ENCODE measurements around the gene DNAJC27. TPM values are rescaled to one million over a fixed set of nuclear protein-coding genes. Genes with fewer than 3 reads are reported as not detected.

The DNAJC27 gene
- total and polyA plus RNA-seq, 9 of the 15 experiments (the other 6 are each of a cell fraction or from before 2014, with no cell fraction given), result 0.53 to 5.9 (median 3.0) TPM

DNA sequence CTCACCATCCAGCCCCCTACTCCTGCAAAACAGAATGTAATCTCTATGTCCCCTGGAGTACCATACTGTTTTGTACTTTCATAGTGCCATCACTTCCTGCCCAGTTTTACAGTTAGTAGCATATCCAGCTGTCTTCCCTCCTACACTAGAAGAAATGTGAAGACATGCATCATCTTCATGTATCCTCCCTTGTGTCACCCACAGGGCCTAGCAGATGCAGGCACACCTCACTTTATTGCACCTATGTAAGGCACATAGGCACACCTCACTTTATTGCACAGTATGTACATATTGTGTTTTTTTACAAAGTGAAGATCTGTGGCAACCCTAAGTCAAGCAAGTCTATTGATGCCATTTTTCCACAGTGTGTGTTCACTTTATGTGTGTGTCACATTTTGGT is 12.0 kb downstream of the DNAJC27 start (continued):
- TF ChIP-seq SETDB1 (IDR thresholded peaks at IDR 0.05; ENCODE audit: low read length), result no peak
- no peak for TF ChIP-seq MED1 (CRISPR knock-in tag; IDR thresholded peaks at IDR 0.05; ENCODE audit: borderline replicate concordance)
- no peak for TF ChIP-seq ELK1 (CRISPR knock-in tag; IDR thresholded peaks at IDR 0.05)
- no peak for TF ChIP-seq ZBTB8A (IDR thresholded peaks at IDR 0.05; ENCODE audit: partially characterized antibody)
- no peak for TF ChIP-seq HEY1 (CRISPR knock-in tag; IDR thresholded peaks at IDR 0.05; ENCODE audit: borderline replicate concordance)
- TF ChIP-seq KLF1 (tag; IDR thresholded peaks at IDR 0.05), result no peak
- TF ChIP-seq ZNF79 (CRISPR knock-in tag; IDR thresholded peaks at IDR 0.05; ENCODE audit: low read depth), result no peak
- TF ChIP-seq ESRRB (CRISPR knock-in tag; IDR thresholded peaks at IDR 0.05; ENCODE audit: borderline replicate concordance), result no peak
- no peak for TF ChIP-seq KLF13 (tag; IDR thresholded peaks at IDR 0.05; ENCODE audit: borderline replicate concordance, low read depth)

GRCh38 chr2:24958411-24958935 is 13.3 kb downstream of the DNAJC27 start:
- H3K9me3 ChIP-seq (replicated peaks; ENCODE audit: control insufficient read depth, insufficient read depth, low read depth, low read length), result no peaks in the 10 kb centered on the region
- no peak overlapping the region for H2AFZ ChIP-seq (ENCODE audit: low read depth, low read length)
- H3K4me1 ChIP-seq (replicated peaks in 1 of 2; ENCODE audit: control insufficient read depth in 2 of 2, insufficient read depth in 2 of 2, low read length in 2 of 2), result no peaks in the 10 kb centered on the region
- intact Hi-C loops (cut with micrococcal nuclease), result no loop called here
- no peak overlapping the region for H3K27ac ChIP-seq (ENCODE audit: extremely low read depth, low read depth, low read length)
- no peaks in the 10 kb centered on the region for H3K9me1 ChIP-seq (ENCODE audit: control insufficient read depth, insufficient read depth, low read length)
- no peaks in the 10 kb centered on the region for H4K20me1 ChIP-seq (replicated peaks; ENCODE audit: control insufficient read depth, insufficient read depth, low read length)
- ATAC-seq (no peak), DNase-seq (ENCODE audit: extremely low read depth in 1 of 4, low spot score in 3 of 4) (no peak), FAIRE-seq (no peak)
- H3K36me3 ChIP-seq (ENCODE audit: control insufficient read depth, insufficient read depth, low read length), result peaks cover 55% of the 10 kb centered on the region
- in situ Hi-C loops (cut with MboI), result no loop called here
- POLR2A ChIA-PET, result interaction anchor here (0.8 kb wide), 2 partner anchors 13 to 175 kb away, joined by 3 to 5 read pairs; no protein-coding TSS in a partner anchor
- no peak overlapping the region for H3K4me3 ChIP-seq
- H3K4me2 ChIP-seq (ENCODE audit: insufficient read depth, low read length), result no peak overlapping the region
- H3K9ac ChIP-seq (ENCODE audit: insufficient read depth in 1 of 2, low read depth in 2 of 2, low read length in 2 of 2), result no peak overlapping the region
- TF ChIP-seq RBM15 (IDR thresholded peaks at IDR 0.05; ENCODE audit: insufficient read depth, low read length) (no peak), ZBTB34 (CRISPR knock-in tag; IDR thresholded peaks at IDR 0.05) (no peak), IRF2 (CRISPR knock-in tag; IDR thresholded peaks at IDR 0.05) (no peak), RBM25 (IDR thresholded peaks at IDR 0.05; ENCODE audit: low read depth, low read length, severe bottlenecking) (peak; percentile 66), CCAR2 (IDR thresholded peaks at IDR 0.05; ENCODE audit: low read depth, low read length) (no peak), KLF6 (CRISPR knock-in tag; IDR thresholded peaks at IDR 0.05; ENCODE audit: borderline replicate concordance) (no peak), BCOR (IDR thresholded peaks at IDR 0.05) (peak; percentile 40; the same call in 1 of the 2 replicates), ADNP (tag; IDR thresholded peaks at IDR 0.05) (peak; percentile 46; the same call in 1 of the 2 replicates)
- 74% methylated on average over 3 of the region's 3 CpGs for WGBS (ENCODE audit: insufficient coverage, low coverage, missing lambda C conversion rate)
- no peaks in the 10 kb centered on the region for H3K27me3 ChIP-seq (ENCODE audit: control insufficient read depth in 2 of 2, insufficient read depth in 2 of 2, low read length in 2 of 2)
- no TSS peak for BruUV-seq (replicated peaks)
- CTCF ChIA-PET (ENCODE audit: low intra/inter-chr PET ratio), result no interaction called here
- no peaks in the 10 kb centered on the region for H3K79me2 ChIP-seq (ENCODE audit: control insufficient read depth, insufficient read depth, low read length)

Measured in K562 (cell line).